AG04449 (cell line): ENCODE results near the gene TNRC18.

Source experiments
- CTCF ChIA-PET: fragments of 350-600 bp; formaldehyde crosslinking; extraction: SDS; loops from one replicate; lab custom pipeline; 2021; ENCODE audit warnings: antibody characterized with exemption; lab: Yijun Ruan, JAX
- POLR2A ChIA-PET: fragments of 400-600, 350-600 bp; formaldehyde crosslinking; extraction: SDS; loops from one replicate; lab custom pipeline; 2020; ENCODE audit warnings: antibody characterized with exemption, inconsistent platforms; lab: Yijun Ruan, JAX
- DNase-seq: peaks from one replicate; pipeline ENCODE4 v3.0.0-alpha.2; 2010; ENCODE audit warnings: low read depth, low spot score
- H3K4me3 ChIP-seq: 2 replicates; pipeline ENCODE4 v1.5.1; 2011; ENCODE audit warnings: low read depth, mild to moderate bottlenecking, control low read depth, low read length
- TF ChIP-seq, protein P1 (sequence below): IDR thresholded peaks from one replicate; pipeline ENCODE4 v1.5.1; 2011; ENCODE audit warnings: mild to moderate bottlenecking, moderate library complexity, low read length, control low read depth, inconsistent platforms; ENCODE audit not compliant: insufficient read depth; ENCODE audit errors: missing control alignments

Gene TNRC18

DNA sequence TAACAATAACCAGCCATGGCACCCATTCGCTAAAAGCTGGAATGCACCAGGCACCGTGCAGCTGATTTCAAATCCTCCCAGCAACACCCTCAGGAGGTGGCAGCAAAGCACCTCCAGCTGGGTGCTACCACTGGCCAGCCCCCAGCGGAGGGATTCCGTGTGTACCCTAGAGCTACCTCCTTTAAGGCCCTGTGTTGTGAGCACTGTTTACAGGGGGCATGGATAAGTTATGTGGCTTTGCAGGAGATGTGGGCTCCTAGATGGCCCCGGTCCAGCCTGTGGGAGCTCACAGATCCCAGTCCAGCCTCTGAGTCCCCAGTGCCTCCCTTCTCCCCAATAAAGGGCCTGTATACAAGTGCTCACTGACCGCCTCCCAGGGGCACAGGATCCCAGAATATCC is 27.1 kb downstream of the TNRC18 start:
- ChIA-PET CTCF (interaction anchor here (0.9 to 1.5 kb wide), 3 partner anchors 20 to 30 kb away, joined by 3 to 6 read pairs (median 3); no protein-coding TSS in a partner anchor), POLR2A (no interaction called here)
- no peak for DNase-seq

DNA sequence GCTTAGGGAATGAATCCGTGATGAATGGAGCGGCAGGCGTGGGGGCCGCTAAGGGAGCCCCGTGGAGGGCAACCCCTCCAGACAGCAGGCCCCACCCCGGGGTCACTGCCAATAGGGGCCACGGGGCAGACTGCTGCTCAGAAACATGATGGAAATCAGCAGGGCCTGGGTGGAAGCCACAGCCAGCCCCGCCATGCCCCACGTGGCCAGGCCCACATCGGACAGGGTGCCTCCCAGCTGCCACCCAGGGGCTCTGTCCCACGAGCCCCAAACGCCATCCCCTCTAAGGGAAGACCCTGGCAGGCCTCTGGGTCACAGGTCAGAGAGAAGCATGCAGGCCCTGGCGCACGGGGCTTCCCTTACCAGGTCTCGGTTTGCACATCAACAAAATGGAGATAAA is 28.4 kb downstream of the TNRC18 start:
- POLR2A ChIA-PET: no interaction called here
- H3K4me3 ChIP-seq: no peak overlapping the region
- CTCF ChIA-PET: interaction anchor here (1.5 kb wide), 1 partner anchor 29 kb away, joined by 6 read pairs; no protein-coding TSS in a partner anchor
- TF ChIP-seq, protein P1, sequence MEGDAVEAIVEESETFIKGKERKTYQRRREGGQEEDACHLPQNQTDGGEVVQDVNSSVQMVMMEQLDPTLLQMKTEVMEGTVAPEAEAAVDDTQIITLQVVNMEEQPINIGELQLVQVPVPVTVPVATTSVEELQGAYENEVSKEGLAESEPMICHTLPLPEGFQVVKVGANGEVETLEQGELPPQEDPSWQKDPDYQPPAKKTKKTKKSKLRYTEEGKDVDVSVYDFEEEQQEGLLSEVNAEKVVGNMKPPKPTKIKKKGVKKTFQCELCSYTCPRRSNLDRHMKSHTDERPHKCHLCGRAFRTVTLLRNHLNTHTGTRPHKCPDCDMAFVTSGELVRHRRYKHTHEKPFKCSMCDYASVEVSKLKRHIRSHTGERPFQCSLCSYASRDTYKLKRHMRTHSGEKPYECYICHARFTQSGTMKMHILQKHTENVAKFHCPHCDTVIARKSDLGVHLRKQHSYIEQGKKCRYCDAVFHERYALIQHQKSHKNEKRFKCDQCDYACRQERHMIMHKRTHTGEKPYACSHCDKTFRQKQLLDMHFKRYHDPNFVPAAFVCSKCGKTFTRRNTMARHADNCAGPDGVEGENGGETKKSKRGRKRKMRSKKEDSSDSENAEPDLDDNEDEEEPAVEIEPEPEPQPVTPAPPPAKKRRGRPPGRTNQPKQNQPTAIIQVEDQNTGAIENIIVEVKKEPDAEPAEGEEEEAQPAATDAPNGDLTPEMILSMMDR: no peak
- DNase-seq: no peak

More for the DNA sequence above, 27.1 kb downstream of the TNRC18 start:
- TF ChIP-seq, protein P1: no peak
- H3K4me3 ChIP-seq: no peak overlapping the region

DNA sequence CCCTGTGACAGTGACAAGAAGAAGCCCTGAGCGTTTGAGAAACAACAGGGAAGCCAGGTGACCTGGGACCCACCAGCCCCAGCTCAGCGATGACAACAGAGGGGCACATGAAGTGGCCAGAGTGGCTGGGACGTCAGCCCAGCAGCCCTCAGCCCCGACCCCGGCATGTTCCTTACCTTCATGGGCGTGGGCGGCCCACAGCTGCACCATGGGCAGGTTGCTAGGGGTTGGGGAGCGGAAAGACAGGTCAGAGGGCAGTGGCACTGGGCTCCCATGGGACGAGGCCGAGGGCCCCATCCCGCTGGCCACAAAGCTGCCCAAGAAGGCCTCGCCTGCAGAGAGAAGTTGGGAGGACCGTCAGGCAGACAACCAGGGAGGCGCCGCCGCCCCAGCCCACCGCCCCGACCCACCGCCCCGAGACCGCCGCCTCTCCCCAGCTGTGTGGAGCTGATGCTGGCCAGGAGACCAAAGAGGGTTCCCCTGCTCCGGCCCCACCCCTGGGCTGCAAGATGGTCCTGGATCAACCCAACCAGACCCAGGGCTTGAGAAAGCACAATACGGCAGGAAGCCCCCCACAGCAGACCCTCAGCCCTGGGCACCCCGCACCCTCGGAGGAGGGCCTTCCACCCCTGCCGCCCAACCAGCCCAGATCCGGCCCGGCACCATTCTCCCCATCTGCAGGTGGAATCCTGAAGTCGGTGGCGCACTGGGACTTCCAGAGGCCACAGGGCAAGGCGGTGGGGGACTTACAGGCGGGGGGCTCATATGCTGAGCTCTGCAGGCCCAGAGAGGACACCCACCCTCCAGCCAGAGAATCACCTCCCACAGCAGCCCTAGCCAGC is 29.1 kb downstream of the TNRC18 start:
- H3K4me3 ChIP-seq: no peak overlapping the region
- CTCF ChIA-PET: interaction anchor here (1.1 kb wide), 1 partner anchor 28 kb away, joined by 5 read pairs; no protein-coding TSS in a partner anchor
- DNase-seq: no peak
- TF ChIP-seq, protein P1: no peak
- POLR2A ChIA-PET: no interaction called here

DNA sequence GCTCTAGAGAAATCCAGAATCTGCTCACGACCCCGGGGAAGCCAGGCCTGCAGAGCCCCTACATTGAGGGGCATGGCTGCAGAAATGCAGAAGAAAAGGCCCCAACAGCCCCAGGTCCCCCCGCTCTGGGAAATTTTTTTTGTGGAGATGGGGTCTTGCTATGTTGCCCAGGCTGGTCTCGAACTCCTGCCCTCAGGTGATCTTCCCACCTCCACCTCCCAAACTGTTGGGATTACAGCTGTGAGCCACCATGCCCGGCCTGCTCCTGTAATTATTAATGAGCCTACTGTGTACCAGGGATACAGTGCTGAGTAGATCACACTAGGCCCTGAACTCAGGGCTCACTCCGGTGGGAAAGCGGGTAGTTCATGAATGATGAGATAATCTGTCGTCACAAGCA is 29.9 kb downstream of the TNRC18 start:
- no peak overlapping the region for H3K4me3 ChIP-seq
- TF ChIP-seq, protein P1: no peak
- ChIA-PET CTCF (interaction anchor here (1.1 kb wide), 1 partner anchor 27 kb away, joined by 5 read pairs; no protein-coding TSS in a partner anchor), POLR2A (no interaction called here)
- no peak for DNase-seq

DNA sequence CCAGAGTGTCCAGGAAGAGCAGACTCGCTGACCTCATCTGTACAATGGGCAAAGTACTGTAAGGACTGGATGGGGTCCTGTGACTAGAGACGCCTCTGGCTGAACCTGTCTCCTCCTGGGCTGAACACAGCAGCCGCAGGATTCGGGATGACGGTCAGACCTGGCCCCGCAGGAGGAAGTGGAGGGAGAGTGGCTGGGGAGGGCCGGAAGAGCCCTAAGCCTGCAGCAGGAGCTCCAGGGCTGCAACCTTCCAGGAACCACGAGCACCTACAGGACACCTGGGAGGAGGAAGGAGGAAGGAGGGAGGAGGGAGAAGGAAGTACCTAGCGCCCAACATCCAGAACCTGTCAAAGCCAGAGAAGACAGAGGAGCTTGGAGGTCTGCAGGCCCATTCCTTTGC is 30.3 kb downstream of the TNRC18 start:
- TF ChIP-seq, protein P1: no peak
- ChIA-PET CTCF (no interaction called here), POLR2A (no interaction called here)
- H3K4me3 ChIP-seq: no peak overlapping the region
- no peak for DNase-seq

DNA sequence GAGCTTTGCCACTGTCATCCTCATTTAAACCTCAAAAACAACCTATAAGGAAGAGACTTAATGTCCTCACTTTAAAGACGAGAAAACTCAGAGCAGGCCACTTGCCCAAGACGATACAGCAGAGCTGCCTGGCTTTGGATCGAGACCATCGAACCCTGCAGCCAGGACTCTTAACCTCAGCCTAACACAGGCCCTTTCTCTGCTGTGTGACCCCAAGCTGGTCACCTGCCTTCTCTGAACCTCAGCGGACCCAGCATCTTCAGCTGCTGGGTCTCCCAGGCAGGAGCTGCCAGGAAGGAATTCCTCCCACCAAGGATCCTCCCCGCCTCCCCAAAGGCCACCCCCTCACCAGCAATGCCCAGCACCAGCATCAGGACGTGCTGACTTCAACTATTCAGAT is 32.7 kb downstream of the TNRC18 start:
- ChIA-PET POLR2A (no interaction called here), CTCF (interaction anchor here (2.3 kb wide), 1 partner anchor 25 kb away, joined by 6 read pairs; no protein-coding TSS in a partner anchor)
- TF ChIP-seq, protein P1: no peak
- no peak overlapping the region for H3K4me3 ChIP-seq
- DNase-seq: no peak
